HPDE6-E6E7 (cell line): ENCODE data around the gene CALHM2.
A peak's percentile ranks its signal among the peaks of the same experiment; 100 is the strongest.

Source experiments
- DNase-seq: peaks from one replicate; pipeline ENCODE4 v3.0.0; 2011; ENCODE audit warnings: missing footprints; ENCODE audit errors: extremely low spot score

The CALHM2 gene

DNA sequence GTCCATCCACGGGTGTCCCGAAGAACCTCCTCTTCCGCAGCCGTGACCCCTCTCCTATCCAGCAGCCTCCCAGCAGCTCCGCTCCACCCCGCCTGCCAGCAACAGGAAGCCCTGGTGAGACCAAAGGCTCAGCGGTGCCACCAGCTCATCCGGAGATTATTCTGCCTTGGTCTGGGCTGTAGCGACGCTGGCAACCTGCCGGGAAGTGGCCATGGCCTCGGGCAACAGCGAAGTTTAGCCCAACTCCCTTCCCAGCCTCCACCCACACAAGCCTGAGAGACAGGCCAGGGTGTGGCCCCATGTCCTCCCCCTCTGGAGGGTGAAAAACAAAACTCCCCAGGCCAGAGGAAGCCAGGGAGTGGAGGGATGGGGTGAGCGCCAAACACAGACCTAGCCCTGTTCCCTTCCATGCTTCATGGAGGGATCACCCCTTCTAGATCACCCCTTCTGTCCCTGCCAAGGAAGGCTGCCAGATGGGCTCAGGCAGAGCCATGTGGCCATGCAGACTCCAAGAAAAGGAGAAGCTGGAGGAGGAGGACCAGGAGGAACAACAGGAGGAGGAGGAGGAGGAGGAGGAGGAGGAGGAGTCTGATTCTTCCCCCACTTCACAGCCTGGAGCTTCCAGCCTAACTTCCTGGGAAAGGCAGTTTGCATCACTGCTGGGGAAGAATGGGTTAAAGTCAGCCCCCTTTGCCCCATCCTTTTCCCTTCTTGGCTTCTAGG lies 918 bp downstream of the CALHM2 start:
- DNase-seq: peak; percentile 53

DNA sequence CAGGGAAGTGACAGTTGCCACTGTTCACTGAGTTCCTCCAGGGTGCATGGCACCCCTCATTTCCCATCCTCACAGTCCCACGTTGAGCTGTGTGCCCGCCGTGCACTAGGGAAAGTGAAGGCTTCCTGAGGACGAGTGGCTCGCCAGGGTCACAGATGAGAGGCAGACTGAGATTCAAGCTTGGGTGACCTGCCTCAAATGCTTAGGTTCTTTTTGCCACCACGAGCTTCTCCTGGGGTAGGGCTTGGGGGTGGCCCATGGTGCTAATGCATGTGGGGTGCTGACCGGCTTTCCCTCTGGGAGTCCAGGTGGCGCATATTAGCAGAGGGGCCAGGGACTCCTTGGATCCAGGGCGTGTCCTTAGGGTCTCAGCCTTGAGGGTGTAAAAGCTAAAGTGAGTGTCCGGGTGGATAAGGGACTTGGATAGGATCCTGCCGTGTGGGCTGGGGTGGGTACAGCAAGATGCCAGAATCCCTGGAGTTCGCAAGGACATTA lies 1.9 kb downstream of the CALHM2 start:
- DNase-seq: no peak

DNA sequence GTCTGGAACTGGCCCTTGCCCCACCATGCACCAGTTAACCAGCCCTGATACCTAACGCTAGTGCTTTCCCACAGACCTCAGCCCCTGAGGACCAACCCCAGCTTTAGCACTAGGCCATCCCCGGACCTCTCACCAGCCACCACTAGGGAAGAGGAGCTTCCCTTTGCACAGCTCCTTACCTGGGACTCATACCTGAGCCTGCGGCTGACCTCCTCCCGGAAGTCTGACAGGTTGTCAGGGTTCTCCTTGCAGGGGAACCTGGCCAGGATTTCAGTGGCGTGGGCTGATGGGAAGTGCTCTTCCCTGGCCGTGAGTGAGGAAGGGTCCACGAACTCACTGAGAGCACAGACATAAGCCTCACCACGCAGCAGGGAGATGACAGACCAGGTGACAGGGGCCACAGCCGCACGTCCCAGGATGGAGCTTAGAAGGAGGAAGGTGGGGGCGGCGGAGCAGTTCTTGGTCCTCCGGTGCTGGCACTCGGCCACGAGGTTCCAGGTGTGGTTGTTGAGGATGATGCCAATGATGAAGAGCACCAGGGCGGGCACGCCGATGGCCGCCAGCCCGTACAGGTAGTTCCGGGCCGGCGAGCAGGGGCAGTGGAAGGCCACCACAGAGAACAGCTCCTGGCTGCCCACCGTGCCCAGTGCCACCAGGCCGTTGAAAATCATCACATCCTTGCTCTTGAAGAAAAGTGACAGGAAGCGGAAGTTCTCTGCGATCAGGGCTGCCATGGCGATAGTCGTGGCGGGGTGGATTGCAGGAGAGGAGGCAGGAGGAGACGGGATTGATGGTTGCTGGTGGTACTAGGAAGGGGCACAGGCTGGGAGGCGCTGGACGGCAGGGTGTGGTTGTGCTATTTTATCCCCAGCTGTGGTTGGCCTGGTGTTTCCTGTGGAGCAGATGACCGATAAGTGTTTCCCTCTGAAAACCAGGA lies 2.7 kb downstream of the CALHM2 start:
- no peak for DNase-seq

DNA sequence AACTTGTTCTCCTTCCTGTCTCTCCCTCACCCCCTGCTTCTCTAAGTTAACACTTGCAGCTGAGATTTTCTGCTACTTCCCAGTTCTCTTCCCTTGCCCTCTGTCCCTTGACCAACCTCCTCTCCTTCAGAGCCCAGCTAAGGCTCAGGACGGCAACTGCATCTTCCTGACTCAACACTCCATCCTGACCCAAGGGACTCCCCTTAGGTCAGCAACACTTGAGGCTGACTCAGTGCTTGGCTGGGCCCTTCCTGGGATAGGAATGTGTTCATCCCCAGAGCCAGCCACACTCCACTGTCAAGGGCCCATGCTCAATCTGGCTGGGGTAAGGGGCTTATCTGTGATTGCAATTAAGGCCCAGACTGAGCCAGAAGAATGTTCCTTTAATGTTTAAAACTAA lies 3.4 kb downstream of the CALHM2 start:
- DNase-seq: peak; percentile 64

DNA sequence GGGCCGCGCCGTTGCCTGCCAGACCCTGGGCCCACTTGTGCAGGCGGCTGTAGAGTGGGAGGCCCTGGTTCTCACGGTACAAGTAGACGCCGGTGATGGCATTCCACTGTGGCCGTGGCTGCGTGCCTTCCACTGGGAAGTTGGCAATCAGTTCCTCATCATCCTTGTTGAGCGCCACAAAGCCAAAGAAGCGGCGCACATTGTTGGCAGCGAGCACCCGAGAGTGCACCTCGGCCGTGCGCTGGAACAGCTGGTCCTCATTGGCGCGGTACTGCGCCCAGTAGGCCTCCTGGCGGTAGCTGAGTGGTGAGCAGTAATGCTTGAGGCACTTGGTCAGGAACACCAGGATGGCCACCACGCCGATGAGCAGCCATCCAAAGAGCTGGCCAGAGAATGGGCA lies 5.0 kb downstream of the CALHM2 start:
- no peak for DNase-seq

DNA sequence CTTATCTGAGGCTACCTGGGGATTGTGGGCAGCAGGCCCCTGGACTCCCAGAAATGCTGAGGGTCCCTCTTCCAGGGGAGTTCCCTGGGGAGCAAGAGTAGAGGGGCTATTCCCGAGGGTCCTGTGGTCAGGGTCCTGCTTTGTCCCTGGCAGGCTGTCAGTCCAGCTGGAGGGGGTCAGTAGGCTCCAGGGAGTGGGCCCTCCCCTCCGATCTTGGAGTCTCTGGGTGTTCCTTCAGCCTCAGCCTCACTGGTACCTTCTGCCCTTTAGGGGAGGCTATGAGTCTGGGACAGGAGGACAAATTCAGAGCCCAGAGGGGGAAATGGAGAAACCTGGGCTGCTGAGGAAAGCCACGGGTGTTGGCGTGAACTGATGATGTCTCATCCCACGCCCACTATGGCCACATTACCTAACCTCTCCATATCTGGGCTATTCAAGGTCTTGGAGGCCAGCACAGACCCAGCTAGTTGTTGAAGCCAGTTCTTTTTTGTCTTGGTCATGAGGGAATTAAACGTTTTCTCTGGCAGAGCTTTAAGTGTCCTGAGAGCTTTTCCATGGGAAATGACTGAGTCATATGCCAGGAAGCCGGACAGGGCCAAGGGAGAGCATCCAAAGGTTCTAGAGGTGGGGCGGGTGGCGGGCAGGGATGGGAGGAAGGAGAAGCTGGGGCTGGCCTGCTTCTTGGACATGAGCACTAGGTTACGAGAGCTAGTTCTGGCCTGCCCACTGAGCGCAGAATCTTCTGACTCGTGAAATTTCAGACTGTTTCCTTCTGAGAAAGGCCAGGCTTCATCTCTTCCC lies 6.2 kb downstream of the CALHM2 start:
- no peak for DNase-seq

DNA sequence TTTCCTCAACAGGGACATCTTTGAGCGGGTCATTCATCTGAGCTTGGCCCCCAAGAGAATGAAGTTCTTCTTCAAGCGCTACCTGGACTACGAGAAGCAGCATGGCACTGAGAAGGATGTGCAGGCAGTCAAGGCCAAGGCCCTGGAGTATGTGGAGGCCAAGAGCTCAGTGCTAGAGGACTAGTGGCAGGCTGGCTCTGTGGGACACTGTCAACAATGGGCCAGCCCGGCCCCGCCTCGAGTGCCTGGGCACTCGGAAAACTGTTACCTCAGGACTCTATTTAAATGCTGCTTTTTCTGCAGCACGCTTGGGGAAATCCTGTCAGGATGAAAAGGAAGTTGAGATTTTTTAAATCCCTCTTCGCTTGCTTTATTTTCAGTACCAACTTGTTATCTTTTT lies 6.8 kb downstream of the CALHM2 start:
- DNase-seq: no peak

DNA sequence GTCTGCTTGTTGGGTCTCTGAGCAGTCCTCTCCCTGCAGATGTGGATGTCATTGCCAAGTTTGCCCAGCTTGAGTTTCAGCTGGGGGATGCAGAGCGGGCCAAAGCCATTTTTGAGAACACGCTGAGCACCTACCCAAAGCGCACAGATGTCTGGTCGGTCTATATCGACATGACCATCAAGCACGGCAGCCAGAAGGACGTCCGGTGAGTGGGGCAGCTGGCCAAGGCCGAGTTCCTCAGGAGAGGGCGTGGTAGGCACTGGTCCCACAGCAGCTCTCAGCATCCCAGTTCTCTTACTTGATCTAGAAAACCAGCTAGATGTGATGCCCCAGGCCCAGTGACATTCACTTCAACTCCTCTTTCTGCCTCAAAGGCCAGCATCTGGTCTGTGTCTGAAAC lies 7.7 kb downstream of the CALHM2 start:
- no peak for DNase-seq

DNA sequence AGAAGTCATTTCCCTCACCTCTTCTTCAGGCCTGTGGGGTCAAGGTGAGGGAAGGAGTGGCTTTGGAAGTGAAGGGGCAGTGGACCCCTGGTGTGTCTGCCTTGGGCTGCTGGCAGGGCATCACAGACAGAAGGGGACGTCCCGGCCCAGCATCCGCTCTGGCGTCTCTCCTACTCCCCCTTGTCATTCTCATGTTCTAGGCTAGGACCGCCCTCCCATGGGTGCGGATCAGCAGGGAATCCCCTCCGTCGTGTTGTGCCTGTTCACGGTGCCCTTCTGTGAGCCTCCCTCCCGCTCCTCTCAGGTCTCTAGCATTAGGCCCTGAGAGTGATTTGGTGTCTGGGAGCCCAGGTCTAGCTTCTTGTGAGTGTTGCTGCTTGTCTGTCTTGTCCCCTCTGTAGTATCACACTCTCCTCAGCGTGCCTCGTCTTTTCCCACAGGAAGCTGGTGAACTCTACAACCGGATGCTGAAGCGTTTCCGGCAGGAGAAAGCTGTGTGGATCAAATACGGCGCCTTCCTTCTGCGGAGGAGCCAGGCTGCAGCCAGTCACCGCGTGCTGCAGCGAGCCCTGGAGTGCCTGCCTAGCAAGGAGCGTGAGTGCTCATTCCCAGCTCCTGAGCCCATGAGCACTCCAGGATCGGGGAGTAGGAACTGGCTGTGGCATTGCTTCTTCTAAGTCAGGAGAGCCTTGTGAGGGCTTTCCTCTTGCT lies 8.5 kb downstream of the CALHM2 start:
- DNase-seq: no peak

DNA sequence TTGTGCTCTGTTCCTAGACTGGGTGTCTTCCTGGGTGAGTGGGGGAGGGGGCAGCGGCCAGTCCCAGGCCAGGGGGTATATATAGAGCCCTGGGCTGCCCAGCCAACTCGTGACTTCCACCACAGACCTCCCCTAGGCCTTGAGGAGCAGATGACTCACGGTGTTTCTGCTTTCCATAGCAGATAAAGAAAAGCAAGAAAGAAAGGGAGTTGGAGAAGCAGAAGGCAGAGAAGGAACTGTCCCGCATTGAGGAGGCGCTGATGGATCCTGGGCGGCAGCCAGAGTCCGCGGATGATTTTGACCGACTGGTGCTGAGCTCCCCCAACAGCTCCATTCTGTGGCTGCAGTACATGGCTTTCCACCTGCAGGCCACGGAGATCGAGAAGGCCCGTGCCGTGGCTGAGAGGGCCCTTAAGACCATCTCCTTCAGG lies 10.1 kb downstream of the CALHM2 start:
- DNase-seq: no peak

DNA sequence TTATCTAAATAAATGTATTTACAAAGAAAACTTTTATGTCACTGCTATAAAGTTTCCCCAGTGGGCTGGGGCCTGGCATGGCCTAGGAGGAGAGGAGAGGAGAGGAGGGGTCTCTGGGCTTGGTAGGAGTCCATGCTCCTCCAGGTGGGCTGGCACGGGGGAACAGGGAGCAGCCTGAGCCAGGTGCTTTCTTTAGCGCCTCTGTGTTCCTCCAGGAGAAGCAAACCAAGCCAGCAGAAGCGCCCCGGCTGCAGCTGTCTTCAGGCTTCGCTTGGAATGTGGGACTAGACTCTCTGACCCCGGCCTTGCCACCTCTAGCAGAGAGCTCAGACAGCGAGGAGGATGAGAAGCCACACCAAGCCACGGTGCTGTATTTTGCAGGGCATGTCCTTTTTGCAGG lies 10.6 kb downstream of the CALHM2 start:
- no peak for DNase-seq

DNA sequence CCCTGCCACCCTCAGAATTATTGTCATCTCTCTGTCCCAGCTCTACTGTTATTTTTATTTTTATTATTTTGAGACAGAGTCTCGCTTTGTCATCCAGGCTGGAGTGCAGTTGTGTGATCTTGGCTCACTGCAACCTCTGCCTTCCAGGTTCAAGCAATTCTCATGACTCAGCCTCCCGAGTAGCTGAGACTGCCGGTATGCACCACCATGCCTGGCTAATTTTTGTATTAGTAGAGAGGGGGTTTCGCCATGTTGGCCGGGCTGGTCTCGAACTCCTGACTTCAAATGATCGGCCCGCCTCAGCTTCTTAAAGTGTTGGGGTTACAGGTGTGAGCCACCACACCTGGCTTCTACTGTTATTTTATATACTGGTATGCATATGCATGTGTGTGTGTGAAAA lies 11.0 kb downstream of the CALHM2 start:
- DNase-seq: no peak

DNA sequence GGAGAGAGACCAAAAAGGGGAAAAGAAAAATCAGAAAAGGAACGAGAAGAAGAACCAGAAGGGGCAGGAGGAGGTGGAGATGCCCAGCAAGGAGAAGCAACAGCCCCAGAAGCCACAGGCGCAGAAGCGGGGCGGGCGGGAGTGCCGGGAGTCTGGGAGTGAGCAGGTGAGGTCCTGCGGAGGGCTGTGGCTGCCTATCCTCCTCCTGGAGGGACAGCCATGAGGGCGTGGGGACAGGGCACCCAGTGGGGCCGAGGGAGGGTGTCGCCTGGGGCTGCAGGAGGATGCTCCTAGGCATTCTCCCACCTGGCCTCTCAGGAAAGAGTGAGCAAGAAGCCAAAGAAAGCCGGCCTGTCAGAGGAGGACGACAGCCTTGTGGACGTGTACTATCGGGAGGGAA lies 11.8 kb downstream of the CALHM2 start:
- DNase-seq: no peak

DNA sequence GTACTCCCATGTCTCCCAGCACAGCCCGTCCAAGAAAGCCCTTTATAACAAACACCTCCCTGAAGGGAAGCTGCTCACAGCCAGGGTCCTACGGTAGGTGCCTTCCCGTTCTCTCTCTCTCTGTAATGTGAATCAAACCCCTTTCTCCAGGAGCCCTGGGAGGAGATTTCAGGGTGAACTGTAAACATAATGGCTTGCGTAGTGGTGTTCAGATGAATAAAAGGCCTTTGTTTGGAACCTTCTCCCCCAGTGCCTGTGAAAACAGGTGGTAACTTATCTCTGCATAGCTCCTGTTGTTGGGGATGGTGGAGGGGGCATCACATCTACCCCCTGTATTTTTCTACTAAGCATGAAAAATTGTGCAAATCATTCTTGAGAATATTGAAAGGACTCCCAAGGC lies 12.4 kb downstream of the CALHM2 start:
- no peak for DNase-seq

DNA sequence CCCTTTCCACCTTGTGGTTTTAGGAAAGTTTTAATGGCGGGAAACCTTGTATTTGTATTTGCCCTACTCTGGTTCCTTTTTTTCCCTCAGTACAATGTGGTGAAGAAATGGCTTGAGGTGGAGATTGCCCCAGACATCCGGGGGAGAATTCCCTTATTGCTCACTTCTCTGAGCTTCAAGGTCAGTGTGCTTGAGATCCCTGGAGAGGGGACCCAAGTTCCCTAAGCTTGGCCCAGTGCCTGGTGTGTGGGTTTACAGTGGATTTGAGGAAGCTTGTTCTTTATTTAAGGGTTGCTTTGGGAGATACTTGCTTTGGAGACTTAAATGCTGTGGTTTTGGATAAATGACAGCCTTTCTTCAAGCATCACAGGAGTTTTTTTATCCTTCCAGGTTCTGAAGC lies 18.3 kb downstream of the CALHM2 start:
- DNase-seq: no peak

DNA sequence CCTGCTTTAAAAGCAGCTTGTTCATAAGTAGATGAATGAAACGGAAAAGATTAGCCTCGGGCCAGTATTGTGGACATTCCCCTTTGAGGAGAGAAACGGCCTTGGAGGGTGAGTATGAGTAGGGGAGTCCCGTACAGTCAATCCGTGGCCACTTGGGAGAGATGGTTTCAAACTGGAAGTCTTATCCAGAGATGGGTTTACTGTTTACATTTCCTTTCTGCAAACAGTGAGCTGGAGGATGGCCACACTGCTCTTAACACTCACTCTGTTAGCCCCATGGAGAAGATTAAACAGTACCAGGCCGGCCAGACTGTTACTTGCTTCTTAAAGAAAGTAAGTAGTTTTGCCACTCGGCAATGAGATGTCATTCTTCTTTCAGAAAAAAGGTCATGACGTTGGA lies 20.3 kb downstream of the CALHM2 start:
- DNase-seq: no peak

DNA sequence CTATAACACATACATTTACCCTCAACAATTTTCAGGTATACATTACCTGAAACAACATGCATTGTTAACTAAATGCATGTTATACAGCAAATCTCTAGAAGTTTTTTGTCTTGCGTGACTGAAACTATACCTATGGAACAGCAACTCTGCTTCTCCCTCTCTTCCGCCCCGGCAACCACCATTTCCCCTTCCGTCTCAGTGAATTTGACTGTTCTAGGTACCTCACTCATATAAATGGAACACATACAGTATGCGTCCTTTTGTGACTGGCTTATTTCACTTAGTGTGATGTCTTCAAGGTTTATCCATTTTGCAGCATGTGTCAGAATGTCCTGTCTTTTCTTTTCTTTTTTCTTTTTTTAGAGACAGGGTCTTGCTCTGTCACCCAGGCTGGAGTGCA lies 22.5 kb downstream of the CALHM2 start:
- no peak for DNase-seq

DNA sequence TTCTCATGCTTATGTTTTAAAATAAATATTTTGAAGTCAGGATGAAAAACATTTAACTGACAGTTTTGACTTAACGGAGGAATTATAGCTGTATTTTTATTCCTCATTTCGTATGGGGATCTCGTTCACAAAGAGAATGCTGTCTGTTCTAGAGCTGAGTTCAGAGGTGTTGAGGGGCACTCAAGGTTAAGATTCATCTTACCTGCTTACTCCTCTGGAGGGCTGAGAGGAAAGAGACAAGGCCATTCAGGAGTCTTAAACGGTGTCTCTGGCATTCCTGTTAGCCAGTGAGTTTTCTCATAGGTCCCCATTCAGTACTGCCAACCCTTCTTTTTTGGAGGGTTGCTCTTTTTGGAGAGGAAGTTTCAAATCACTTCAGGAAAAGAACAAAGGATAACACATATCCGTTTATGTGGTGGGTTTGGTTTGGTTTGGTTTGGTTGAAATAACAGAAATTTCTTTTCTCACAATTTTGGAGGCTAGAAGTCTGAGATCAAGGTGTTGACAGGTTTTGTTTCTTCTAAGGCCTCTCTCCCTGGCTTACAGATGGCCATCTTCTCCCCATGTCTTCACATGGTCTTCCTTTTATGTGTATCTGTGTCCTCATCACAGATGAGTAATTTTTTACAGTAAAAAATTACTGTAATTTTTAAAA lies 23.1 kb downstream of the CALHM2 start:
- DNase-seq: no peak

DNA sequence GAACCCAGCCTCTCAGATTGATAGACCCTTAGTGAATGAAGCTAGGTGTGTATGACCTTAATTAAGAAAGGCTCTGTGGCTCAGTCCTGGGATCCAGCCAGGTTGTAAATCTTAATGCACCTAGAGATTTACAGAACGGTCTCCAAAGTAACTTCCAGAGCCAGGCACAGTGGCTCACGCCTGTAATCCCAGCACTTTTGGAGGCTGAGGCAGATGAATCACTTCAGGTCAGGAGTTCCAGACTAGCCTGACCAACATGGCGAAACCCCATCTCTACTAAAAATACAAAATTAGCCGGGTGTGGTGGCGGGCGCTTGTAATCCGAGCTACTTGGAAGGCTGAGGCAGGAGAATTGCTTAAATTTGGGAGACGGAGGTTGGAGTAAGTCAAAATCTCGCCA lies 24.3 kb downstream of the CALHM2 start:
- DNase-seq: no peak

DNA sequence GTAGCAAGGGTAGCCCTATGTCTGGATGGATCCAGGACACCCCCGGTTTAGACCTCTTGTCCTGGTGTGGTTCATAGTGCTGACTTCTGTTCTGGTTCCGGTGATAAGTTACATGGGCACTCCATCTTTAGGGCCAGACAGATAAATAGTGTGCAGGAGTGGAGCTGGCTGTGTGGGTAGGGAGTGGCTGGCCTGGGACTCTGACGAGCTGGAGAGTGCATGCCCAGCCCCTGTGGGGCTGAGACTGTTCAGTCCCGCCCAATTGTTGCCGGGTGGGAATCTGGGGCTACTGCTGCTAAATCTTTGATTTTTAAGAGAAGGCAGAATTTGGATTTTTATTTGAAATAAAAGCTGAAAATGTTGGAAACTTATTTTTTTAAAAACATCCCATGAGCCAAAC lies 28.4 kb downstream of the CALHM2 start:
- DNase-seq: no peak

DNA sequence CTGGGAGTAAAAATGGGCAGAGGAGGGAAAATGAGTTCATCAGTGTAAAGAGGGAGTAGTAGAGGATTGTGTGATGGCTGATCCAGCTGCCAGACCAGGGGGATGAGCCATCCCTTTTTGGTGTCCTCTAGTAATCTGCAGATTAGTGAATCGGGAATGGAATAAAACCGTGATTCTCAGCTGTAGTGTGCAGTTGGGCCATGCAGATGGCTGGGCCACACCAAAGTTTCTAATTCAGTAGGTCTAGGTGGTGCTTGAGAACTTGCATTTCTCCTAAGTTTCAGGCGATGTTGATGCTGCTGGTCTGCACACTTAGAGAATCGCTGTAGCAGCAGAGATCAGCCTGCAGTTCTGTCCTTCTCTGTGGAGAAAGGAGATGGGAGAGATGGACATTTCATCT lies 33.1 kb downstream of the CALHM2 start:
- no peak for DNase-seq
